ENCODE measurements around the gene THADA.
A peak's percentile ranks its signal among the peaks of the same experiment; 100 is the strongest.

Gene THADA

GRCh38 chr2:43372416-43373081 lies 223.3 kb downstream of the THADA start:
- no peak for DNase-seq

GRCh38 chr2:43370705-43371104 lies 225.1 kb downstream of the THADA start:
- no peak for DNase-seq

DNA sequence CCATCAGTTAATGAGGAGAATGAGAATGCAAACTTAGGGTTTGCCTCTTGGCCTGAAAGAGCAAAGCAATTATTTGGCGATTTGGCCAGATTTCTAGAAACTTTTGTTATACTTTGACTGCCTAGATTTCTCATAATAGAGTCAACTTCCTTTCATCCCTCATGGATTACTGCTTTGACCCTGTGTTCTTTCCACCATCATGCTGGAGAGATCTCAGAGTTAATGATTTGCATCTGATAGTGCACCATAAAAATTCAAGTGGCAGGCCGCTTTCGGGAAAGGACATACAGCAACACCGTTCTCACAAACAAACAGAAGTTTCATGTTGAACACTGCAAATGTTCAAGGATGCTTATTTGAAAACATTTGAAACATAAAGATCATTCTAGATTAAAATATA lies 225.7 kb downstream of the THADA start:
- DNase-seq: no peak

DNA sequence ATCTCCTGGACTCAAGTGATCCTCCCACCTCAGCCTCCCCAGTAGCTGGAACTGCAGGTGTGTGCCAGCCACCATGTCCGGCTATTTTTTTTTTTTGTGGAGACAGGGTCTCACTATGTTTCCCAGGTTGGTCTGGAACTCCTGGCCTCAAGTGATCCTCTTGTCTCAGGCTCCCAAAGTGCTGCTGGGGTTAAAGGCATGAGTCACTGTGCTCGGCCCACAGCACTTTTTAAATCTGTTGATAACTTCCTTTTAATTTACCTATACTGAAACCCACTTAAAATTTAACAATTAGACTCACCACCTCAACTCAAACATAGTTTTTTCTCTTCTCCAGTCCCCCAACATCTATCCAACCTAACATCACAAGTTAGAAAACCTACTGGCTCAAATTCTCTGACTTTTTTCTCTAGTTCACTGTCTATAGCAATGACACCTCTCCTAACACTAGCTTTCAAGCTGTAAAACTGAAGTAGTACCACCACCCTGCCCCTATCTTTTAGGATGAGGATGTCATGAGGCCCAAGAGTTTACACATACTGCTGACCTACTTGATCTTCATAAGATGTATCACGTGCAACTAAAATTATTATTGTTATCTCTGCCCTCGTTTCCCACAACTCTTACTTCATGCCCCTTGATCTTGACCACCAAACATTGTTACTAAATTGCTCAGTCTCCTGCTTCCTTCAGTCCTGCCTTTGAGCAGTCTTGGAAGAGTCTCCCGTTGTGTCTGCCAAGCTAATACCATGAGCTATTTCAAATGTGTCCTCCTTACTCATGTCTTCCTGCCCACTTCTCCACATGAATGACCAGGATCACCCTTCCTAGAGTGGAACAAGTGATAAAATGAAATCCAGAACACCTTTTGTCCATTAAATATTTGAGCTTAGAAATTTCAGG lies 227.1 kb downstream of the THADA start:
- DNase-seq: peak; percentile 52

DNA sequence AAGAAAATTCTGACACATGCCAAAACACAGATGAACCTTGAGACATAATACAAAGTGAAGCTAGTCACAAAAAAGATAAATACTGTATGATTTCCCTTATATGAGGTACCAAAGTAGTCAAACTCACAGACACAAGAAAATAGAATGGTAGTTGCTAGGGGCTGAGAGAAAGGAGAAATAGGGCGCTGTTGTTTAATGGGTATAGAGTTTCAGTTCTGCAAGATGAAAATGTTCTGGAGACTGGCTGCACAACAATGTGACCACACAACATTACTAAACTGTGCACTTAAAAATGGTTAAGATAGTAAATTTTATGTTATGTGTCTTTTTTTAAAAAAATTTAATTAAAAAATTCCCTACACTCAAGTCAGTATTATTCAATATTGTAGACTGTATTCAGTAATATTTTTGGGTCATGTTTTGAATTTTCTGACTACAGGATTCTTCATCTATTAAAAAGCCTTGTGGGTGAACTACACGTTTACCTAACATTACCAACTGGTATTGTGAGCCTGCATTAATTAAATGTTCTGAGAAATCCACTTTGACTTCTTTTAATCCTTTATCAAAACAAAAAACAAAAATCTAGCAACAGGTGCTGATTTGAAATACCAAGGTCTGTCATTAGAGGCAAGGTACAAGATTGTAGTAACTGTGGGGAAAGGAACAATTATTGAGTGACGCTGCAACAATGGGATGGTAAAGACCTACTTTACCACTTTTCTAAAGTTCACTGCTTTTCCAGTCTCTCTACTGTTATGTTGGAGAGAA lies 228.6 kb downstream of the THADA start:
- no peak for DNase-seq

GRCh38 chr2:43363120-43363519 lies 232.7 kb downstream of the THADA start:
- DNase-seq: no peak

DNA sequence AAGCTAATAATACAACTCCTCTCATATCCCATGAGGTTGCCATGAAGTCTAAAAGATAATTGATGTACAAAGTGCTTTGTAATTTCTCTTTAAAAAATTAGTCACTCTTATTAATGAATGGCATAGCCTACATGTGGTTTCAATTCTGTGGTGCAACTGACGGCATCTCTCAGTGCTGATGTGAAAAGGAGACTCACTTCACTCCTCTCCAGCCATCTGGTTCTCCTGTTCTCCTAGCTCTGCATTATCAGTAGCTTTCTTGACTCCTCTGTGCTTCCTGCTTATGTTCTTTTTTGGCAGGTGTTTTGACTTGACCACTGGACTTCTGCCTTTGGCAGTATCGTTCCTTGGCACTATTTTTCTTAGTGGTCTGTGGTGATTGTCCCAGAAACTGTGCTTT lies 234.6 kb downstream of the THADA start:
- DNase-seq: no peak

DNA sequence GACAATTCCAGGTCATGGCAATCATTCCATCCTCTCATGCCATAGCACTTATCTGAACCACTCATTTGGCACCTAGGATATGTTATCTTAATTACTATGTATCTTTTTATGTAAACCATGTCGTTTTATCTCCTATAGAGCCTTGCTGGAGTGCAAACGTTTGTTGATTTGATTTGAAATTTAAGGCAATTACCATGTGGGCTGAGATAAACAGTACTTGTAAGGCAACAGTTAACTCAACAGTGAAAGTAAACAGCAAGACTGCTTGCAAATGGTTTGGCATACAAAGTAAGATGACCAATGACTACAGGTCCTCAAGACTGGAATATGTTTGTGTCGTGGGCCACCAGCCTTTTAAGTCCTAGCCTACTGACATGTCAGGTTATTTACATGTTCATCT lies 235.7 kb downstream of the THADA start:
- peak; percentile 19 for DNase-seq

DNA sequence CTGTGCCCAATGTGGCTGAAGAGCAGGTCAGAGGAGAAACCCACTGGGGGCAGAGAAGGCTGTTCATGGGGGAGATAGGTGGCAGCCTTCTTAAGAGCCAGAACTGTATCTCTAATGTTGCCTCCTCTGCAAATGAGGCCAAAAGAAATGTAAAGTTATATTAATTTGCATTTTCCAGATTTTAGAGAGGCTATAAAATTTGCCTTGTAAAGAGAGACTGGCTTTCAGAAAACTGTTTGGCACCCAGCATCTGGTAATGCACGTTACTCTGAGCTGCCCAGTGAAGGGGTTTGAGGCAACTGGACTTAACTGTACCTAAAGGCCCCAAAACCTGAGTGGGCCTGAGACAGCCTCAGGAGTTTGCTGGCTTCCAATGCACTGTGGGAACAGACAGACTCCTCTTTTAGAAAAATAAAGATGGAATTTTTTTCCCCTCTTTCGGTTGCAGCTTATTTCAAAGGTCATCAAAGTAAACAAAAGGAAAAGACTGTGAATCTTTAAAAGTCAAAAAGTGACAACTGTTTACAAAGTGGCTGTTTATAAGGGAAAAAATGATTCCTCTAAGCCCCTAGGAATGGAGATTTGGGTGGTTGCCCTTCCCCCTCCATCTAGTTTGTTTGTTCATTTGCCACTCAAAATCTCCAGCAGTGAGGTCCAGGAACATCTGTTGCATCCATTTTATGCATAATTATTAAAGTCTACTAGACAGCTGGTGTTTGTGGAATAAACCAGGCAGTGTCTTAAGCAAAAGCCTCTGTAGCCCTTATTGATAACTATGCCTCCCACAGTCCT lies 237.2 kb downstream of the THADA start:
- no peak for DNase-seq

DNA sequence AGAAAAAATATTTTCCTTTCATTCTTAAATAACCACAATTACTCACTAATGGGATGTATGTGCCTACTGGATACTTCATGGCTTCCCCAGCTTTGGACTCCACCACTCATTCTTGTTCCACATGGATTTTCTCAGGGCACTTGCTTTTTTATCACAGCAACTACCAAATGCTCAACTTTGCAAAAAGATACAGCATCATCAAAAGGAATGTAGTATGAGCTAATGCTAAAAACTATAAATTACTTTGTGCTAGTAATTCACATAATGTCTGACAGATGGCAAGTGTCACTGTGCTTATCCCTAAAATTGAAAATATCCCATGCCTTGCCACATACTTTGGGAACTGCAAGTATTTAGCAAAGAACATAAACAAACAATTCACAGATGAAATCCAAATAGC lies 239.1 kb downstream of the THADA start:
- DNase-seq: no peak

GRCh38 chr2:43355399-43355798 lies 240.4 kb downstream of the THADA start:
- DNase-seq: no peak

- no peak for DNase-seq
These were observed 245.9 kb downstream of the THADA start for GRCh38 chr2:43349904-43350303.

- DNase-seq: no peak
These were observed 246.8 kb downstream of the THADA start for GRCh38 chr2:43348908-43349661.

DNA sequence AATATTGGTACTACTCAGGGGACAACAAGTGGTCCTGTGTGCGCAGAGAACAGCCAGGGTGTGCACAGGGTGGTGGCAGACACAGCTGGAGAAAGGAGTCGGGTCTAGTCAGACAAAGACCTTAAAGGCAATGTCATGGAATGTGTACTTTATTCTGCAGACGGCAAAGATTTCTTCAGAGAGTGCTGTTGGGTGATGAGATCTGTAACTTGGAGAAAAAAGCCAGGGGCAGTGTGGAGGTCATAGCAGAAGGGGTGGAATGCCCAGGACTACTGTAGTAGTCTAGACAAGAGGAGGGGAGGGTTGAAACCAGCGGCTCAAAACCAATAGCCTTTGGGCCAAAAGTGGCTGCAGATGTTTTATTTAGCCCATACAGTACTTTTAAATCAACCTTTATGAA lies 248.1 kb downstream of the THADA start:
- no peak for DNase-seq

DNA sequence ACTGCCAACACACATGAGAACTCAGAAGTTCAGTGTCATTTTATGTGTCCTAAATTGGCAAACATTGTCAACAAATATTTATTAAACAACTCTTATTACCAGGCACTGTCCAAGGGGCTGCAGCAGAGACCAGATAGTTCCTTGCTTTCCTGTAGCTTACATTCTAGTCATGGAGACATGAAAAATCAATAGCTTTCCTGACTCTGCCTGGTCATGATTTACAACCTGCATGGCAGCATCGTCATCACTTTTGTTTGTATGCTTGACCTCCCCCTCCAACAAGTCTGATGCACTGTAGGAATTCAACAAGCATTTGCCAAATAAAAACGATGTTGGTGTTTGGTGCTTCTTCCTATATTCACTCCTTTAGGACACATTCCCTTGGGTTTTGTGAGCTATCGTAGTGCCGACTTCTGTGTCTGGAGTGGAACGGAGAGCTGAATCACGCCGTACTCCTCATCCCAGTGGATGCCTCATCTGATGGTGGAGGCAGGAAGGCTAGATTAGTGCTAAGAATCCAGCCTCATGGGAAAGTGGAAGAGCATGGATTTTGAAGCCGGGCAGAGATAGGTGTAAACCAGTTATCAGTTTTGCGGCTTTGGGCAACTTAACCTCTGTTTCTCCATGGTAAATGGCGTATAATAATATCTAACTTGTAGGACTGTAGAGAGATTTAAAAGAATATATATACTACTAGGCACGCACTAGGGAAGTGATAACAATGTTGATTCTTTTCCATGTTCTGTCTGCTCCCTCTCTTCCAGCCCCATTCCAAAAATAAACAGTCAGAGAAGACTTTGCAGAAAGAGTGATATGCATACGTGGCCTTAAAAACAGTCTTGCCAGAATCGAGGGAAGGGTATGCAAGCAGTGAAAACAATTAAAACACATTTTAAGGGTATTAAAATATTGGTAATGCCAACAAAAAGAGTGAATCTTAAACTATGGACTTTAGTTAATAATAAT lies 249.0 kb downstream of the THADA start:
- DNase-seq: no peak

GRCh38 chr2:43345872-43346271 lies 250.0 kb downstream of the THADA start:
- DNase-seq: no peak

DNA sequence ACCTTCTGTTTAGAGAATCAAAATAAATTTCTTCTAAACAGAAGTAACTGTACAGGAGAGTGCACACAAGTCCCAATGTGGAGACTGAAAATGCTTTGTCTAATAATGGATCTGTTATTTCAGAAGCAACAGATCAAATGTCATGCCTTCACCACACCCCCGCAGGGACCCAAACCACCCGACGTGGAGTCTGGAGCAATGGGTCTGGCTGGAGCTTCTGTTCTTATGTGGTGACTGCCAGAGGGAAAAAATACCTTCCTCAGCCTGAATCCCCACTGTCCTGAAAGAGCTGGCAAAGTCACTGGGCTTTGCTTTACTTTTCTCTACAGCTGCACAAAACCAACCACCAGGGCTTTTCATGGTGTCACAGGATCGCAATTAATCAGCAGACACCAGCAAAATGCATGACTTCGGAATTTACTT lies 250.4 kb downstream of the THADA start:
- DNase-seq: no peak

DNA sequence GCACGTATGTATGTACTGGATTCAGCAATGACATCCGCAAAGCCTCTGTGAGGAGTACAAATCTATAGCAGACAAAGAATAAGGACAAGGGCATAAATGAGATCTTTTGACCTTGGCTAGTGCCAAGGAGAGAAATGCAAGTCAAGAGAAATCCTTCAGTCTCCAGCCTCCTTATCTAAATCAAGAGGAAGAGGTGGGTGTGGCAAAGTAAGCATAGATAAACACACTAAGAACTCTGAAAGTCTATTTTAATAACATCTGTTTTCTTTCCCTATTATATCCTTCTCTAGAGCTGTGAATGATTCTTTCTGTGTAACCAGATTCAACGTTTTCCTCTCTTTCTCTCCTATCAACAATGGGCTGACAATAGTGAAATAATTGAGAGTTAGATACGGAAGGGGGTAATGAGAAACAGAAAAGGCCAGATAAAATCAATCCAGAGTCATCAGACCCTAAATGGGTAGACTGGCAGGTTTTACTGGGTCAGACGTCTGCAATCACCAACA lies 250.9 kb downstream of the THADA start:
- DNase-seq: peak; percentile 70

DNA sequence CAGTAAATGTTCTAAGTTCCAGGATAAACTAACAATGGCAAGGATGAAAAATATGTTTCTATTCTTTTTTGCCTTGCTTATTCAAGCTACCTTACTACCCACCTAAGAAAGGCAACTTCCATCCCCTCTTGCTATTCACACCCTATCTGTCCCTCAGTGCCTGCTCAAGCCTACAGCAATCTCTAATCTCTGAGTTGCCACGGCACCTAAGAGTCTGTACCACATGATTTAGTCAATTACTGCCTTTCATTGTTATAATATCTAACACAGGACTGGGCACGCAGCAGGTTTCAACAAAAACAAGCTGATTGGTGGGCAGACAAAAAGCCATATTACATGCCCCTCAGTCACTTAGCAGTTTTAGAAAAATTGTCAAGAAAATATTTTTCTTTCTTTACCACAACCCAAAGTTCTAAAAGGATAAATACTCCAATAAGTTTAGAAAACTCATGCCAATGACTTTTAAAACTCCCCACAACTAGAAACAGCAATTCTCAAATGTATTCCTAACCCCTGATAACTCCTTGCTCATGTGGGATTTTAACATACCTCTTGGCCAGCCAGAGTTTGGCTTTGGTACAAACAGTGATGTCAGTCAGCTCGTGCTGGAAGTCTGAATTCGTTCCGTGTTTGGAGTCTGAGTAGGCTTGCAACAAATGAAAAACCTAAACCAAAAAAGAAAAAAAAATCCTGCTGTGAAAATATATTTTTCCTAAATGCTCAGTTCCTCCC lies 252.1 kb downstream of the THADA start:
- no peak for DNase-seq
